Hepatocyte (in vitro differentiated cells): ENCODE results near the gene SPRED2. TPM values are rescaled to one million over a fixed set of nuclear protein-coding genes. Genes with fewer than 3 reads are reported as not detected.

Experiments
- DNase-seq: peaks from one replicate; pipeline ENCODE4 v3.0.0-alpha.2; 2016; ENCODE audit warnings: low spot score
- H2AFZ ChIP-seq: fragments of 200-600 bp; sonication (generic); 2 replicates; pipeline ENCODE4 v1.6.0; 2016; ENCODE audit warnings: antibody characterized with exemption, mild to moderate bottlenecking
- H3K27ac ChIP-seq: fragments of 200-600 bp; sonication (generic); 2 replicates; pipeline ENCODE4 v1.5.1; 2016; ENCODE audit warnings: mild to moderate bottlenecking
- H3K27me3 ChIP-seq: fragments of 200-600 bp; sonication (generic); 2 replicates; pipeline ENCODE4 v1.6.1; 2016
- H3K36me3 ChIP-seq: fragments of 200-600 bp; sonication (generic); replicated peaks from 2 replicates; pipeline ENCODE4 v1.5.1; 2016; ENCODE audit warnings: low read depth; ENCODE audit not compliant: insufficient read depth
- H3K4me1 ChIP-seq: fragments of 200-600 bp; sonication (generic); 2 replicates; pipeline ENCODE4 v1.5.1; 2016; ENCODE audit warnings: mild to moderate bottlenecking, moderate library complexity; ENCODE audit not compliant: insufficient read depth
- H3K4me2 ChIP-seq: fragments of 200-600 bp; sonication (generic); 2 replicates; pipeline ENCODE4 v1.6.0; 2016
- H3K4me3 ChIP-seq: fragments of 200-600 bp; sonication (generic); 2 replicates; pipeline ENCODE4 v1.5.1; 2016; ENCODE audit warnings: mild to moderate bottlenecking
- H3K79me2 ChIP-seq: fragments of 200-600 bp; sonication (generic); 2 replicates; pipeline ENCODE4 v1.6.0; 2017; ENCODE audit warnings: mild to moderate bottlenecking
- H3K9me2 ChIP-seq: fragments of 200-600 bp; sonication (generic); replicated peaks from 2 replicates; pipeline ENCODE4 v1.6.0; 2017; ENCODE audit warnings: mild to moderate bottlenecking; ENCODE audit not compliant: insufficient read depth
- H3K9me3 ChIP-seq: fragments of 200-600 bp; sonication (generic); 2 replicates; pipeline ENCODE4 v1.5.1; 2016; ENCODE audit warnings: low read depth, mild to moderate bottlenecking
- H4K20me1 ChIP-seq: fragments of 200-600 bp; sonication (generic); 2 replicates; pipeline ENCODE4 v1.6.0; 2016; ENCODE audit warnings: mild to moderate bottlenecking; ENCODE audit not compliant: insufficient read depth, poor library complexity, severe bottlenecking
- EZH2 ChIP-seq: fragments of 200-600 bp; sonication (generic); IDR thresholded peaks from 2 replicates; pipeline ENCODE4 v1.6.1; 2016; ENCODE audit warnings: antibody characterized with exemption, mild to moderate bottlenecking, borderline replicate concordance
- EZH2phosphoT487 ChIP-seq: fragments of 200-600 bp; sonication (generic); IDR thresholded peaks from one replicate; pipeline ENCODE4 v1.6.1; 2018; ENCODE audit warnings: antibody characterized with exemption, mild to moderate bottlenecking, low read depth, moderate library complexity; ENCODE audit not compliant: unreplicated experiment, severe bottlenecking
- WGBS: methylation state at CpG from one replicate; pipeline ENCODE4 v1.1.6; 2016; ENCODE audit warnings: low lambda C conversion rate; ENCODE audit errors: missing lambda C conversion rate; 5-methylcytosine and 5-hydroxymethylcytosine counted together
- polyA plus RNA-seq: library from polyadenylated mRNA; unstranded; fragments of >200 nt; fragmentation: Nextera tagmentation; extraction: Ambion mirVana; gene quantifications from 2 replicates; pipeline ENCODE4 v1.2.1, GENCODE V29; 2016
- total RNA-seq: library from RNA; depleted of rRNA; stranded (reverse); fragments of >200 nt; gene quantifications from 2 replicates; pipeline ENCODE4 v1.2.3, GENCODE V29; 2014
- TF ChIP-seq, protein P1 (sequence below): fragments of 200-600 bp; sonication (generic); IDR thresholded peaks from 2 replicates; pipeline ENCODE4 v1.5.1; 2016; ENCODE audit warnings: antibody characterized with exemption, mild to moderate bottlenecking; ENCODE audit not compliant: poor library complexity

The SPRED2 gene
- total and polyA plus RNA-seq, 2 experiments from 2014 or later = 12.7 to 14.1 TPM

- Histone ChIP-seq H3K4me1 (peaks cover 3% of the 10 kb centered on the region), H3K9me3 (no peaks in the 10 kb centered on the region), H4K20me1 (peaks cover 5% of the 10 kb centered on the region), H3K36me3 (no peaks in the 10 kb centered on the region), H3K4me2 (no peak overlapping the region), H3K4me3 (no peak overlapping the region), H2AFZ (no peak overlapping the region), H3K27ac (no peak overlapping the region), H3K79me2 (peaks cover 8% of the 10 kb centered on the region), H3K27me3 (no peaks in the 10 kb centered on the region), H3K9me2 (no peaks in the 10 kb centered on the region)
- no peak for TF ChIP-seq EZH2phosphoT487
- no peak for DNase-seq
These were observed 166.7 kb downstream of the SPRED2 start for GRCh38 chr2:65265671-65266045.

DNA sequence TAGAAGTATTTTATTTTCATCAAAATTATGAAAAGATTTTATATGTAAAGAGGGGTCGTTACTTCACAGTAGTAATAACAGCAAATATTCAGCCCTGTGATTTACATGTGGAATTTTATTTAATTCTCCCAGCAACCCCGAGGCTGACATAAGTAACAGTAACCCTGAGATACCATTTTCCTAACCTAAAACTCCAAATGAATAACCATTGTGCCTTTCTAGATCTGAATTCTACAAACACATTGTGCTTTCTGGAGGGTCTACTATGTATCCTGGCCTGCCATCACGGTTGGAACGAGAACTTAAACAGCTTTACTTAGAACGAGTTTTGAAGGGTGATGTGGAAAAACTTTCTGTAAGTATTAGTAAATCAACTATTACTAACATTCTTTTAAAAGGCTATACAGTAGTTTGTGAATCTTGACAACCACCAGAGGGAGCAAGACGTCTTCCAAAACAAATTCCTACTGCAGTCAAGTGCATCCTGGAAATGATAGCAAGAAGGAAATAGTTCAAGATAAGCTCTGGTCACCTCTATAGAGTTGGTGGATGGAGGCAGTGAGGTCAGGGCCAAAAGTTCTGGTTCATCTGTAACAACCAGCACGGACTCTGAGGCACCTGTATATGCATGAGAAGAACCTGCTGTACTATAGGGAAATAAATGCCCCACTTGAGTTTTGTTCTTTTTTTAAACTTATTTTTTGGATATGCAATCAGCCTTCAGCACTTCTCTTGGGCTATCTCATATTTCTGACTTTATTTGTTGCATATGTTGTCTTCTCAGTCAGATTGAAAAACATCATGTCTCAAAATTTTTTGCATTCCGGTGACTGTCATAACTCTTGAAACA is 167.4 kb downstream of the SPRED2 start:
- TF ChIP-seq EZH2phosphoT487 = no peak
- TF ChIP-seq, protein P1, sequence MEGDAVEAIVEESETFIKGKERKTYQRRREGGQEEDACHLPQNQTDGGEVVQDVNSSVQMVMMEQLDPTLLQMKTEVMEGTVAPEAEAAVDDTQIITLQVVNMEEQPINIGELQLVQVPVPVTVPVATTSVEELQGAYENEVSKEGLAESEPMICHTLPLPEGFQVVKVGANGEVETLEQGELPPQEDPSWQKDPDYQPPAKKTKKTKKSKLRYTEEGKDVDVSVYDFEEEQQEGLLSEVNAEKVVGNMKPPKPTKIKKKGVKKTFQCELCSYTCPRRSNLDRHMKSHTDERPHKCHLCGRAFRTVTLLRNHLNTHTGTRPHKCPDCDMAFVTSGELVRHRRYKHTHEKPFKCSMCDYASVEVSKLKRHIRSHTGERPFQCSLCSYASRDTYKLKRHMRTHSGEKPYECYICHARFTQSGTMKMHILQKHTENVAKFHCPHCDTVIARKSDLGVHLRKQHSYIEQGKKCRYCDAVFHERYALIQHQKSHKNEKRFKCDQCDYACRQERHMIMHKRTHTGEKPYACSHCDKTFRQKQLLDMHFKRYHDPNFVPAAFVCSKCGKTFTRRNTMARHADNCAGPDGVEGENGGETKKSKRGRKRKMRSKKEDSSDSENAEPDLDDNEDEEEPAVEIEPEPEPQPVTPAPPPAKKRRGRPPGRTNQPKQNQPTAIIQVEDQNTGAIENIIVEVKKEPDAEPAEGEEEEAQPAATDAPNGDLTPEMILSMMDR = peak; percentile 87
- no peaks in the 10 kb centered on the region for H3K27me3 ChIP-seq
- H3K27ac ChIP-seq = no peak overlapping the region
- H3K9me2 ChIP-seq = no peaks in the 10 kb centered on the region
- peaks cover 3% of the 10 kb centered on the region for H3K4me1 ChIP-seq
- H3K4me2 ChIP-seq = no peak overlapping the region
- peaks cover 10% of the 10 kb centered on the region for H3K79me2 ChIP-seq
- no peak overlapping the region for H2AFZ ChIP-seq
- no peak overlapping the region for H3K4me3 ChIP-seq
- no peaks in the 10 kb centered on the region for H3K9me3 ChIP-seq
- WGBS = 54% methylated on average over 8 of the region's 8 CpGs
- H3K36me3 ChIP-seq = no peaks in the 10 kb centered on the region
- H4K20me1 ChIP-seq = peaks cover 5% of the 10 kb centered on the region
- DNase-seq = peak; percentile 83

- 89% methylated on average over 7 of the region's 7 CpGs for WGBS
- H4K20me1 ChIP-seq = peaks cover 5% of the 10 kb centered on the region
These were observed 168.4 kb downstream of the SPRED2 start for GRCh38 chr2:65263986-65264385.

GRCh38 chr2:65263262-65263661 is 169.1 kb downstream of the SPRED2 start:
- H3K27ac ChIP-seq = no peak overlapping the region

More at GRCh38 chr2:65263986-65264385, 168.4 kb downstream of the SPRED2 start:
- no peak overlapping the region for H3K4me3 ChIP-seq
- H2AFZ ChIP-seq = no peak overlapping the region
- peaks cover 19% of the 10 kb centered on the region for H3K79me2 ChIP-seq
- DNase-seq = no peak
- H3K4me1 ChIP-seq = peaks cover 3% of the 10 kb centered on the region
- no peak for TF ChIP-seq EZH2phosphoT487
- TF ChIP-seq EZH2 = no peak
- TF ChIP-seq, protein P1 = no peak
- no peaks in the 10 kb centered on the region for H3K9me2 ChIP-seq
- no peak overlapping the region for H3K27ac ChIP-seq
- no peaks in the 10 kb centered on the region for H3K36me3 ChIP-seq
- H3K9me3 ChIP-seq = no peaks in the 10 kb centered on the region
- no peaks in the 10 kb centered on the region for H3K27me3 ChIP-seq
- no peak overlapping the region for H3K4me2 ChIP-seq

More at GRCh38 chr2:65263262-65263661, 169.1 kb downstream of the SPRED2 start:
- peaks cover 3% of the 10 kb centered on the region for H3K4me1 ChIP-seq
- peaks cover 22% of the 10 kb centered on the region for H3K79me2 ChIP-seq
- no peak overlapping the region for H2AFZ ChIP-seq
- no peak overlapping the region for H3K4me2 ChIP-seq
- H3K4me3 ChIP-seq = no peak overlapping the region
- WGBS = 97% methylated on average over 1 of the region's 1 CpG
- H4K20me1 ChIP-seq = peaks cover 7% of the 10 kb centered on the region
- H3K36me3 ChIP-seq = no peaks in the 10 kb centered on the region
- no peaks in the 10 kb centered on the region for H3K9me2 ChIP-seq
- no peak for TF ChIP-seq EZH2phosphoT487
- TF ChIP-seq, protein P1 = no peak
- TF ChIP-seq EZH2 = no peak
- no peak for DNase-seq
- H3K9me3 ChIP-seq = no peaks in the 10 kb centered on the region
- H3K27me3 ChIP-seq = no peaks in the 10 kb centered on the region
